ENCODE measurements around the gene DNMBP. TPM values are rescaled to one million over a fixed set of nuclear protein-coding genes. Genes with fewer than 3 reads are reported as not detected.
"Not testable (repeated sequence)": the region's sequence is repeated elsewhere in the genome, so short reads cannot be mapped to it uniquely, and the experiment has no call there.

Gene DNMBP
- total and polyA plus RNA-seq, 5 donors: 5.5 to 10.0 (median 7.7) TPM

DNA sequence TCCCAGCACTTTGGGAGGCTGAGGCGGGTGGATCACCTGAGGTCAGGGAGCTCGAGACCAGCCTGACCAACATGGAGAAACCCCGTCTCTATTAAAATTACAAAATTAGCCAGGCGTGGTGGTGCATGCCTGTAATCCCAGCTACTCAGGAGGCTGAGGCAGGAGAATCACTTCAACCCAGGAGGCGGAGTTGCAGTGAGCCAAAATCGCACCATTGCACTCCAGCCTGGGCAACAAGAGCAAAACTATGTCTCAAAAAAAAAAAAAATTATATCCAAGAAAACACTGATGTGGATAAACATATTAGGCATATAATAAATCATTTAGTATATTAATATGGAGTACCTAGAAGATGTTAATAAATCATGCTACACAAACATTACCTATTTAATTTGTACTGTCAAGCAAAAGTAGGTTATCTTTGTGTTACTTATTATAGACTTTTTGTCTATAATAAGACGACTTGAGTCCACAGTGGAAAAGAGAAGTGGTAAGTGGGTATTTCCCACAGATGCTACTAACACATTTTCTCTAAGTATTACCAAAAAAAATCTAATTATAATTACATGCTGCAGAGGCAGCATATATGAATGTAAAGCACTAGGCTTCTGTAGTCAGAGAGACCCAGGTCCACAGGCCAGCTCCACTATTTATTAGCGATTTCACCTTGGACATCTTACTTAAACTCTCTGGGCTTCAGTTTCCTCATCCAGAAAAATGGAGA lies 34.5 kb downstream of the DNMBP start:
- WGBS: 85% methylated on average over 8 of the region's 8 CpGs
- intact Hi-C loops (cut with DNase I): no loop called here
- DNase-seq (no peak), ATAC-seq (no peak)
- no peak overlapping the region for H3K27ac ChIP-seq (ENCODE audit: low read length)
- no peaks in the 10 kb centered on the region for H3K9me3 ChIP-seq (ENCODE audit: control insufficient read depth, low read length)
- H3K27me3 ChIP-seq (ENCODE audit: control insufficient read depth, insufficient read depth): no peaks in the 10 kb centered on the region
- no peak overlapping the region for H3K4me3 ChIP-seq (ENCODE audit: low read length)
- peaks cover 6% of the 10 kb centered on the region for H3K4me1 ChIP-seq (ENCODE audit: control insufficient read depth, insufficient read depth, low read length)

DNA sequence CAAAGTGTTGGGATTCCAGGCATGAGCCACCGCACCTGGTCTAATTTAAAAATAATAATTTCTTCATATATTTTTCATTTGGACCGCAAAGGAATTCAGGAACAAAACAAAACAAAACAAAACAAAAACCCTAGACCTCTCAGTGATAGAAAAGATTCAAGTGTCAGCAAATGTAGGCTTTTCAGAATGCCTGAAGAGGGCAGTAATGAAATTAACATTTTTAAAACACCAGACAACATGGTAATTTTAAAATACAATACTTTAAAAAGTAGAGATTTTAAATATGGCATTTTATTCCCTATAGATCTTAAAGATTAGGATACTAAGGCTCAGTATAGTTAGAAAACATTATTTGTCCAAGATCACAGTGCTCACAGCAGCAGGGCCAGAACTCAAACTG lies 36.6 kb downstream of the DNMBP start:
- intact Hi-C loops (cut with DNase I): loop anchor here in 1 of 4 donors (5.0 kb wide), 1 partner anchor 34 kb away; the partner anchor contains the start of gene DNMBP

DNA sequence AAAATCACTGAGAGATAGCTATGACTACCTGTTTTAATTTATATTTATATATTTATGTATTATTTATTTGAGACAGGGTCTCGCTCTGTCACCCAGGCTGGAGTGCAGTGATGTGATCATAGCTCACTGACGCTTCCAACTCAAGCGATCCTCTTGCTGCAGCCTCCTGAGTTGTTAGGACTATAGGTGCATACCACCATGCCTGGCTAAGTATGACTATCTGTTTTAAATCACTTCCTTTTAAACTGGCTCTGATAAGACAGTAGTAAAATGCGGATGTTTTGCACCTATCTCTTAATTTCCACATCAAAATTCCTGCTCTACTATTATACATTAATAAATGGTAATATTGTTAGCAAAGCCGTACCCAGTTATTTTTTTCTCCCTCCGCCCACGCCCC lies 41.8 kb downstream of the DNMBP start:
- DNase-seq (no peak), ATAC-seq (no peak)
- Histone ChIP-seq H3K4me1 (ENCODE audit: control insufficient read depth, insufficient read depth, low read length) (peaks cover 7% of the 10 kb centered on the region), H3K27me3 (ENCODE audit: control insufficient read depth, insufficient read depth) (no peaks in the 10 kb centered on the region), H3K4me3 (ENCODE audit: low read length) (no peak overlapping the region), H3K27ac (ENCODE audit: low read length) (no peak overlapping the region), H3K9me3 (ENCODE audit: control insufficient read depth, low read length) (no peaks in the 10 kb centered on the region)
- intact Hi-C loops (cut with DNase I): loop anchor here in 1 of 4 donors (5.0 kb wide), 1 partner anchor 39 kb away; the partner anchor contains the start of gene DNMBP
- WGBS: 94% methylated on average over 7 of the region's 7 CpGs

More for the DNA sequence above, 36.6 kb downstream of the DNMBP start:
- ATAC-seq (no peak), DNase-seq (no peak)
- H3K27me3 ChIP-seq (ENCODE audit: control insufficient read depth, insufficient read depth): no peaks in the 10 kb centered on the region
- H3K27ac ChIP-seq (ENCODE audit: low read length): no peak overlapping the region
- H3K4me1 ChIP-seq (ENCODE audit: control insufficient read depth, insufficient read depth, low read length): peaks cover 2% of the 10 kb centered on the region
- H3K4me3 ChIP-seq (ENCODE audit: low read length): no peak overlapping the region
- WGBS: 84% methylated on average over 2 of the region's 2 CpGs
- H3K9me3 ChIP-seq (ENCODE audit: control insufficient read depth, low read length): no peaks in the 10 kb centered on the region

DNA sequence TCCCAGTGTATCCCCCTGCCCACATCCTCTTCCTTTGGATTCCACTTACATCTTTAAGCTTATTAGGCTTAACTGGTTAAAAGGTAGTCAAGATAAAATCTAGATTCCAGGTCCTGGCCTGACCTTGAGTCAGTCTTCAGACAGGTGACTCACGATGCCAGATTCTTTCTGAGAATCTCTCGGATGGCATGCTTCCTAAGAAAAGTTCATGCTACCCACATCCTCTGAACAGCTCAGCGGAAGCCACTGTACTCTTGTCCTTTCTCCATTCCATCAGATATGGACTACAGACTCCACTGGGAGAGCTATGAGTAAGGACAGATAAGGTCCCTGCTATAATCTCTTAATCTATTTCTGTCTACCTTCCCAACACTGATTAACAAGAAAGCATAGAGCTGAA lies 43.4 kb downstream of the DNMBP start:
- intact Hi-C loops (cut with DNase I): loop anchor here in 1 of 4 donors (5.0 kb wide), 1 partner anchor 41 kb away; the partner anchor contains the start of gene DNMBP
- WGBS: 57% methylated on average over 3 of the region's 3 CpGs
- peak in 1 of 2 donors; percentile 76 for ATAC-seq

DNA sequence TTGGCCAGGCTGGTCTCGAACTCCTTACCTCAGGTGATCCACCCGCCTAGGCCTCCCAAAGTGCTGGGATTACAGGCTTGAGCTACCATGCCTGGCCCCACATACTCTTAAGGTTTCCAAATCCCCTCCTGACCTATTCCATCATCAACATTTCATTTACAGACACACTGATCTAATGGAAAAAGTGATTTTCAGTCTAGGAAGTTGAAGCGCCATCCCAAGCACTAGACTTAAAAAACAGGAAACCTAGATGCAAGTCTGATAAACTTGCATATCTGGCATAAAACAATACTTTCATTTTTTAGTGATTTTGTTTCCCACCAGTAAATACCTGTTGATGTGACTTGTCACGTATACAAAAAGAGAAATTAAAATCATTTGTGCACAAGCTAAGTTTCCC lies 44.0 kb downstream of the DNMBP start:
- no peak for ATAC-seq
- H3K4me3 ChIP-seq (ENCODE audit: low read length): no peak overlapping the region
- no peaks in the 10 kb centered on the region for H3K27me3 ChIP-seq (ENCODE audit: control insufficient read depth, insufficient read depth)
- H3K9me3 ChIP-seq (ENCODE audit: control insufficient read depth, low read length): no peaks in the 10 kb centered on the region
- whole genome bisulfite sequencing: 78% methylated on average over 4 of the region's 4 CpGs
- DNase-seq: no peak
- intact Hi-C loops (cut with DNase I): loop anchor here in 1 of 4 donors (5.0 kb wide), 1 partner anchor 42 kb away; the partner anchor contains the start of gene DNMBP
- peaks cover 7% of the 10 kb centered on the region for H3K4me1 ChIP-seq (ENCODE audit: control insufficient read depth, insufficient read depth, low read length)
- H3K27ac ChIP-seq (ENCODE audit: low read length): no peak overlapping the region

More for the DNA sequence above, 43.4 kb downstream of the DNMBP start:
- Histone ChIP-seq H3K9me3 (ENCODE audit: control insufficient read depth, low read length) (no peaks in the 10 kb centered on the region), H3K27ac (ENCODE audit: low read length) (peak overlapping the region; percentile 57), H3K27me3 (ENCODE audit: control insufficient read depth, insufficient read depth) (no peaks in the 10 kb centered on the region), H3K4me1 (ENCODE audit: control insufficient read depth, insufficient read depth, low read length) (peaks cover 7% of the 10 kb centered on the region), H3K4me3 (ENCODE audit: low read length) (no peak overlapping the region)
- no peak for DNase-seq

DNA sequence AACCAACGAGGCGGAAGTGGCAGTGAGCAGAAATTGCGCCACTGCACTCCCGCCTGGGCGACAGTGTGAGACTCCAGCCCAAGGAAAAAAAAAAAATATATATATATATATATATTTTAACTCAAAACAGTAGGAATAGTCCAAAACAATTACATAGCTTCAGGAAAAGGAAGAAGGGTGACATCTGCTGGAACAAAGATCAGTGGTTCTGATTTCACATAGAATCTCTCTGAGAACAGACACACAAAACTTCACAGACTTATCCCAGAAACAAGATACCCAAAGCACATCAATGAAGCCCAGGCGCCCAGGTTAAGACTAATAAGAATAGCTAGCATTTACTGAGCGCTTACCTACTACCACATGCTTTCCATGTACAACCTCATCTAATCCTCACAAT lies 45.0 kb downstream of the DNMBP start:
- intact Hi-C loops (cut with DNase I): loop anchor here in 1 of 4 donors (5.0 kb wide), 1 partner anchor 43 kb away; the partner anchor contains the start of gene DNMBP
- Histone ChIP-seq H3K27ac (ENCODE audit: low read length) (no peak overlapping the region), H3K27me3 (ENCODE audit: control insufficient read depth, insufficient read depth) (no peaks in the 10 kb centered on the region), H3K9me3 (ENCODE audit: control insufficient read depth, low read length) (no peaks in the 10 kb centered on the region), H3K4me1 (ENCODE audit: control insufficient read depth, insufficient read depth, low read length) (peaks cover 7% of the 10 kb centered on the region), H3K4me3 (ENCODE audit: low read length) (no peak overlapping the region)
- ATAC-seq (no peak), DNase-seq (no peak)
- 97% methylated on average over 7 of the region's 7 CpGs for WGBS

DNA sequence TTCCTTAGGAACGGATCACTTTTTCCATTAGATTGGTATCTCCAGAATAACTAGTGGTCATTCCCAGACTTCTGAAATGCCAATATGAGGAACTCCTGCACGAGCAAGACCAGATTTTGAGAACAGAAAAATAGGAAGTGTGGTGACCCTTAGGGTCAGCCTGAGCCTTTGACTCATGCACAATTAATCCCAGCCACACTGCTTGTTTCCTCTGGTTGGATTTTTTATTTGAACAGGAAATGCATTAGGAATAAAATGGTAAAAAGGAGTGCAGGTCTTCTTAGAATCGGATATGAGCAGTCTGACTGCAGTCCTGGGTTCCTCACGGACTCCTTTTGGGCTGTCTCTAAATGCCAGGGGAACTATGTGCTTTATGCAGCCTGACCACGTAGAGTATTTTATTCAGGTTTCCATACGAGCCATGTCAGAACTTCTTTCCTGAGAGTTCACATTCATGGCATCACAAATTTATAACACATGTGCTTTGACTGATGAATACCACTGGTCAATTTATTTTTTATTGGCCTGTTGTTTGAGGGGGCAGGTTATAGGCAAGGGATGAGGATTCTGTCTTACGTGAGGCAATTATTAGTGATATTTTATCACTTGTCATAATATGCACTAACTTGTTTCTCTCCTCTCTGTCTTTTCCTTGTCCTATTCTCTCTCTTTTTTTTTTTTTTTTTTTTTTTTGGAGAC lies 46.1 kb downstream of the DNMBP start:
- H3K27ac ChIP-seq (ENCODE audit: low read length); H3K4me3 ChIP-seq (ENCODE audit: low read length); H3K27me3 ChIP-seq (ENCODE audit: control insufficient read depth, insufficient read depth); H3K4me1 ChIP-seq (ENCODE audit: control insufficient read depth, insufficient read depth, low read length); DNase-seq; H3K9me3 ChIP-seq (ENCODE audit: control insufficient read depth, low read length); intact Hi-C loops (cut with DNase I): not testable (repeated sequence)
- WGBS: 67% methylated on average over 4 of the region's 7 CpGs
- ATAC-seq: peak; percentile 62 to 90

DNA sequence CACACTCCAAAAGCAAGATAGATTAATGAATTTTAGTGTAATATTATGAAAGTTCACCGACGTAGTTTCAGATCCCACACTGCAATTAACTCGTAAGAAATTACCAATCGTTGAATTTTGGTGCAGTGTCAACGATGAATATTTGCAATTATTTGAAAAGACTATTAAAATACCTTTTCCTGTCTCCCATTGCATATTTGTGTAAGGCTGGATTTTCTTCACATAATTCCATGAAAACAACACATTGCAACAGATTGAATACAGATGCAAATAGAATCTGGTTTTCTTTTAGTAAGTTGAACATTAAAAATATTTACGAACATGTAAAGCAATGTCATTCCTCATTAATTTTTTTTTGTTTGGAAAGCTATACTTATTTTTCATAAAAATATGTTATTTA lies 50.9 kb downstream of the DNMBP start:
- intact Hi-C loops (cut with DNase I): no loop called here

DNA sequence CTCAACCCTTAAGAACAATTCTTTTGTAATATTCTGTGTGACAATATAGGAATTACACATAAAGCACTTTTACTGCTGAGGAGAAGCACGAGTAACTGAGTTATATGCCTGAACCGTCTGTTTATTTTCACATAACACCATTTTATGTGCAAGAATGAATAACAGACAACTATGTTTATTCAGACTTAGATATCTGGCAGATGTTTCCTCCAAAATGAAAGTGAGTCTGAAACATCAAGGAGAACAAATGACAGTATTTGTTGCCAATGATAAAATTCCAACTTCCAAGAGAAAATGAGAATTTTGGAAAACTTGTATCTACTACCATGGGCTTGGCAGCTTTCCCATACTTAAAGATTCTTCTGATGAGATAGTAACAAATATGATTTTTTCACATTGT lies 51.4 kb downstream of the DNMBP start:
- DNase-seq: no peak
- Histone ChIP-seq H3K4me3 (ENCODE audit: low read length) (no peak overlapping the region), H3K4me1 (ENCODE audit: control insufficient read depth, insufficient read depth, low read length) (no peaks in the 10 kb centered on the region), H3K9me3 (ENCODE audit: control insufficient read depth, low read length) (no peaks in the 10 kb centered on the region), H3K27ac (ENCODE audit: low read length) (no peak overlapping the region), H3K27me3 (ENCODE audit: control insufficient read depth, insufficient read depth) (no peaks in the 10 kb centered on the region)
- no peak for ATAC-seq
- intact Hi-C loops (cut with DNase I): no loop called here
- WGBS: 47% methylated on average over 2 of the region's 2 CpGs

More for the DNA sequence above, 50.9 kb downstream of the DNMBP start:
- H3K27me3 ChIP-seq (ENCODE audit: control insufficient read depth, insufficient read depth): no peaks in the 10 kb centered on the region
- DNase-seq (no peak), ATAC-seq (no peak)
- no peaks in the 10 kb centered on the region for H3K9me3 ChIP-seq (ENCODE audit: control insufficient read depth, low read length)
- H3K4me1 ChIP-seq (ENCODE audit: control insufficient read depth, insufficient read depth, low read length): no peaks in the 10 kb centered on the region
- H3K4me3 ChIP-seq (ENCODE audit: low read length): no peak overlapping the region
- WGBS: 86% methylated on average over 6 of the region's 6 CpGs
- no peak overlapping the region for H3K27ac ChIP-seq (ENCODE audit: low read length)

DNA sequence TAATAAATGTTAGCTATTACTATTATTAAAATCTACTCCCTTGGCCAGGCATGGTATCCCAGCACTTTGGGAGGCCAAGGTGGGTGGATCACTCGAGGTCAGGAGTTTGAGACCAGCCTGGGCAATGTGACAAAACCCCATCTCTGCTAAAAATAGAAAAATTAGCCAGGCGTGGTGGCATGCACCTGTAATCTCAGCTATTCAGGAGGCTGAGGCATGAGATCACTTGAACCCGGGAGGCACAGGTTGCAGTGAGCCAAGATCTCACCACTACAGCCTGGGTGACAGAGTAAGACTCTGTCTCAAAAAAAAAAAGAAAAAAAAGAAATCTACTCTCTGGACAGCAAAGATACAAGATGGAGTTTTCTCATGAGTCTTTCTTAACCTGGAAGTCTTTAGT lies 56.2 kb downstream of the DNMBP start:
- H3K4me3 ChIP-seq (ENCODE audit: low read length); H3K27me3 ChIP-seq (ENCODE audit: control insufficient read depth, insufficient read depth); H3K4me1 ChIP-seq (ENCODE audit: control insufficient read depth, insufficient read depth, low read length); intact Hi-C loops (cut with DNase I); H3K9me3 ChIP-seq (ENCODE audit: control insufficient read depth, low read length); H3K27ac ChIP-seq (ENCODE audit: low read length); ATAC-seq; DNase-seq: not testable (repeated sequence)
- 82% methylated on average over 3 of the region's 3 CpGs for WGBS

DNA sequence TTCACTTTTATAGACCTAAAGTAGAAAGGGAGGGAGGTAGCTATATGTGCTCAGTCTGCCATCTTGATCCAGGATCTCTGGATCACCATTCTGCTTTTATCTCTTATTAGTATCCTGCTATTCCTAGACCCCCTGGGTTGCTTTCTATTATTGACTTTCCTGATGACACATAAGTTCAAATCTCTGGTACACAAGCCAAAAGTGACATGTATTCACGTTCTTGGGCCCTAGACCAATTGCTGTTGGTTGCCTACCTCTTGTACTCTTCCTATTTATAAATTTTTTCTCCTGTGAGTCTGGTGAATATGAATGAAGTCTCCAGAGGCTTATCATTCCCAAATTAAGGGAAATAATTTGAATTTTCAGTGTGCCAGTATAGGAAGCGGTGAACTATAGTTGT lies 56.9 kb downstream of the DNMBP start:
- DNase-seq: no peak
- Histone ChIP-seq H3K4me1 (ENCODE audit: control insufficient read depth, insufficient read depth, low read length) (no peaks in the 10 kb centered on the region), H3K4me3 (ENCODE audit: low read length) (no peak overlapping the region), H3K9me3 (ENCODE audit: control insufficient read depth, low read length) (no peaks in the 10 kb centered on the region), H3K27me3 (ENCODE audit: control insufficient read depth, insufficient read depth) (no peaks in the 10 kb centered on the region), H3K27ac (ENCODE audit: low read length) (no peak overlapping the region)
- intact Hi-C loops (cut with DNase I): no loop called here
- WGBS: 75% methylated on average over 2 of the region's 2 CpGs
- ATAC-seq: no peak
